A549 (cell line): Measurements from ENCODE around the gene COASY. TPM values are rescaled to one million over a fixed set of nuclear protein-coding genes. Genes with fewer than 3 reads are reported as not detected.

ENCODE experiments used
- ATAC-seq, 2 experiments: fragments of 200-7000 bp in 1 of 2; fragments of >200 bp in 1 of 2; cut with Nextera tagmentation in 1 of 2; cut with Tn5 transposase in 1 of 2; 3 replicates each; pipeline versions ENCODE4 v1.8.0 to v1.9.1; 2018 to 2020; ENCODE audit warnings: mild to moderate bottlenecking in 1 of 2, moderate library complexity in 1 of 2
- CTCF ChIA-PET: fragments of 300-600 bp; sonication (Branson Sonifier 250); formaldehyde crosslinking; extraction: SDS; loops from one replicate; lab custom pipeline; 2021; ENCODE audit warnings: antibody characterized with exemption, inconsistent platforms; lab: Yijun Ruan, JAX
- POLR2A ChIA-PET: fragments of 350-600 bp; formaldehyde crosslinking; extraction: SDS; loops from one replicate; lab custom pipeline; 2021; ENCODE audit warnings: antibody characterized with exemption, inconsistent platforms; lab: Yijun Ruan, JAX
- DNase-seq, 2 experiments: peaks; one replicate each; pipeline versions ENCODE4 v3.0.0 to v3.0.0-alpha.2; 2011 to 2016; ENCODE audit warnings: low read depth in 1 of 2, low spot score in 1 of 2
- FAIRE-seq: peaks from 2 replicates; lab custom pipeline; 2011; peaks lifted over from hg19 to GRCh38; lab: Jason Lieb, UNC
- H3K27ac ChIP-seq, 2 experiments: fragments of >200 bp; sonication (Bioruptor Twin); formaldehyde crosslinking; 3 replicates each; pipeline ENCODE4 v1.5.1; 2016 to 2017
- H3K4me1 ChIP-seq: fragments of >200 bp; sonication (Bioruptor Twin); formaldehyde crosslinking; 3 replicates; pipeline ENCODE4 v1.6.1; 2016
- H3K4me2 ChIP-seq: fragments of >200 bp; sonication (Bioruptor Twin); formaldehyde crosslinking; 3 replicates; pipeline ENCODE4 v1.6.1; 2016
- H3K4me3 ChIP-seq: fragments of >200 bp; sonication (Bioruptor Twin); formaldehyde crosslinking; 3 replicates; pipeline ENCODE4 v1.5.1; 2016
- H3K9me3 ChIP-seq: fragments of >200 bp; sonication (Bioruptor Twin); formaldehyde crosslinking; 3 replicates; pipeline ENCODE4 v1.6.1; 2016
- ATOH8 ChIP-seq: fragments of 250-450 bp; sonication (Bioruptor Pico); IDR thresholded peaks from 2 replicates; pipeline ENCODE4 v1.5.0; 2020; ENCODE audit warnings: low read depth, mild to moderate bottlenecking, moderate library complexity
- CBX2 ChIP-seq: fragments of 200-600 bp; sonication (generic); IDR thresholded peaks from 2 replicates; pipeline ENCODE4 v1.6.1; 2016; ENCODE audit warnings: low read depth, mild to moderate bottlenecking, borderline replicate concordance
- CHD4 ChIP-seq: fragments of 200-600 bp; sonication (generic); IDR thresholded peaks from 2 replicates; pipeline ENCODE4 v1.6.1; 2016; ENCODE audit warnings: antibody characterized with exemption, mild to moderate bottlenecking, borderline replicate concordance
- E2F6 ChIP-seq: IDR thresholded peaks from 2 replicates; pipeline ENCODE4 v1.6.1; 2012; ENCODE audit warnings: low read depth, borderline replicate concordance
- FOSB ChIP-seq: fragments of 250-450 bp; sonication (Bioruptor Pico); IDR thresholded peaks from 2 replicates; pipeline ENCODE4 v1.5.0; 2020; ENCODE audit warnings: mild to moderate bottlenecking, moderate library complexity
- FOSL2 ChIP-seq, 2 experiments: fragments of 450-650 bp in 1 of 2; fragments of >200 bp in 1 of 2; sonication (Bioruptor Twin) in 1 of 2; formaldehyde crosslinking; IDR thresholded peaks; 2 replicates each; pipeline versions ENCODE4 v1.5.0 to v1.6.1; 2016 to 2020; ENCODE audit warnings: mild to moderate bottlenecking in 1 of 2, moderate library complexity in 1 of 2
- HDAC2 ChIP-seq: fragments of 200-600 bp; sonication (generic); IDR thresholded peaks from 2 replicates; pipeline ENCODE4 v1.6.1; 2016
- HMGXB4 ChIP-seq: fragments of 250-450 bp; sonication (Bioruptor Pico); IDR thresholded peaks from 2 replicates; pipeline ENCODE4 v1.5.0; 2021; ENCODE audit warnings: mild to moderate bottlenecking, moderate library complexity, borderline replicate concordance
- KDM5A ChIP-seq: fragments of 200-600 bp; sonication (generic); IDR thresholded peaks from 2 replicates; pipeline ENCODE4 v1.6.1; 2016; ENCODE audit warnings: antibody characterized with exemption, mild to moderate bottlenecking
- MAFK ChIP-seq: fragments of 450-650 bp; IDR thresholded peaks from 2 replicates; pipeline ENCODE4 v1.6.1; 2014; ENCODE audit not compliant: partially characterized antibody
- MAX ChIP-seq: IDR thresholded peaks from 2 replicates; pipeline ENCODE4 v1.6.1; 2012
- MAZ ChIP-seq: fragments of 150-350 bp; IDR thresholded peaks from 2 replicates; pipeline ENCODE4 v1.6.1; 2014; ENCODE audit warnings: antibody characterized with exemption, low read depth, low read length, borderline replicate concordance
- MYC ChIP-seq: IDR thresholded peaks from 2 replicates; pipeline ENCODE4 v1.6.1; 2012; ENCODE audit warnings: mild to moderate bottlenecking, inconsistent platforms, low read length, improper control_type of control experiment, borderline replicate concordance
- NFE2L2 ChIP-seq: fragments of 150-350 bp; conservative IDR thresholded peaks from 2 replicates; pipeline ENCODE4 v1.6.1; 2014; ENCODE audit warnings: low read length
- RCOR1 ChIP-seq: fragments of 150-350 bp; IDR thresholded peaks from 2 replicates; pipeline ENCODE4 v1.6.1; 2014; ENCODE audit warnings: antibody characterized with exemption, low read length, low read depth
- RFX5 ChIP-seq: fragments of 450-650 bp; IDR thresholded peaks from 2 replicates; pipeline ENCODE4 v1.7.1; 2014; ENCODE audit warnings: antibody characterized with exemption, mild to moderate bottlenecking, moderate library complexity
- SMC3 ChIP-seq: fragments of >200 bp; sonication (Bioruptor Twin); formaldehyde crosslinking; IDR thresholded peaks from 3 replicates; pipeline ENCODE4 v1.6.1; 2018; ENCODE audit warnings: inconsistent platforms
- TFCP2L1 ChIP-seq: fragments of 250-450 bp; sonication (Bioruptor Pico); IDR thresholded peaks from 2 replicates; pipeline ENCODE4 v1.5.0; 2021; ENCODE audit warnings: mild to moderate bottlenecking
- ZC3H11A ChIP-seq: fragments of 450-650 bp; IDR thresholded peaks from 2 replicates; pipeline ENCODE4 v1.6.1; 2014; ENCODE audit warnings: antibody characterized with exemption, mild to moderate bottlenecking
- ZFP36 ChIP-seq: fragments of 450-650 bp; IDR thresholded peaks from 2 replicates; pipeline ENCODE4 v1.6.1; 2014; ENCODE audit warnings: borderline replicate concordance; ENCODE audit not compliant: partially characterized antibody
- ZNF302 ChIP-seq: fragments of 250-450 bp; sonication (Bioruptor Pico); IDR thresholded peaks from 2 replicates; pipeline ENCODE4 v1.9.0; 2021; ENCODE audit warnings: inconsistent platforms, mild to moderate bottlenecking, moderate library complexity
- WGBS: methylation state at CpG from one replicate; pipeline ENCODE4 v1.1.6; 2017; ENCODE audit errors: missing lambda C conversion rate; 5-methylcytosine and 5-hydroxymethylcytosine counted together
- polyA plus RNA-seq, 4 experiments: library from polyadenylated mRNA; depleted of rRNA in 3 of 4; stranded (reverse); fragments of >200 nt; fragmentation: RNase III in 1 of 4; extraction: RNeasy Plus Mini Kit Qiagen cat#74134 plus additional on column Dnase treatment in 1 of 4; gene quantifications; 2 replicates in 3 of 4; 3 replicates in 1 of 4; pipeline ENCODE4 v1.2.3, GENCODE V29; 2011 to 2017

COASY gene
- polyA plus RNA-seq, 2 of the 4 experiments (the other 2 are of a cell fraction) = 65.4 to 112 TPM

GRCh38 chr17:42574463-42574862 is 12.5 kb downstream of the COASY start:
- H3K4me3 ChIP-seq = no peak overlapping the region
- peaks cover 20% of the 10 kb centered on the region; the same call in 2 of the 3 replicates for H3K4me1 ChIP-seq
- H3K4me2 ChIP-seq = no peak overlapping the region
- FAIRE-seq = no peak
- no peak overlapping the region for H3K27ac ChIP-seq
- 77% methylated on average over 3 of the region's 3 CpGs for WGBS
- no peaks in the 10 kb centered on the region for H3K9me3 ChIP-seq
- ATAC-seq = no peak
- ChIA-PET CTCF (interaction anchor here (0.6 to 15.8 kb wide), 6 partner anchors 16 to 528 kb away, joined by 3 to 394 read pairs (median 3); partner anchors contain the start of genes AOC2, CCR10, PLEKHH3 and RETREG3), POLR2A (interaction anchor here (0.5 kb wide), 1 partner anchor 613 kb away, joined by 3 read pairs; no protein-coding TSS in a partner anchor)
- DNase-seq = no peak
- TF ChIP-seq FOSL2 (IDR thresholded peaks at IDR 0.05) (no peak), FOSL2 (CRISPR knock-in tag; IDR thresholded peaks at IDR 0.05) (no peak), HMGXB4 (CRISPR knock-in tag) (no peak), CBX2 (no peak), NFE2L2 (no peak), MAFK (no peak), HDAC2 (no peak), RCOR1 (no peak), SMC3 (no peak), ZNF302 (CRISPR knock-in tag) (no peak)

DNA sequence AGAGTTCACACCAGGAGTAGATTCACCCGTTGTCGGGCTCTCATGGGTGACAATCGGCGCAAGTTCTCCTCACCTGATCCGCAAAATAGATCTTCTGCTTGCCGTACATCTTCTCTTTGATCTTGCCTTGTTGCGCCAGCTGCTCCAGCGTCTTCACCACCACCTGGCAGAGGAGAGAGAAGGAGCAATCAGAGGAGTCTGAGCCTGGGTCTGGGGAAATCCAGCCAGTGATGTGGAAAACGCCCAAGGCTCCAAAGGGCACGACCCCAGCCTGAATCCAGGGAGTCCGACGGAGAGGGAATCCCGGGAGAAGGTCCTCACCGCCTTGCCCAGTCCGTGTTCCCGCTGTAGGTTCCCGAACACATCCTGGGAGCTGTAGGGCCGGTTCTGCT is 15.2 kb downstream of the COASY start:
- CTCF ChIA-PET = interaction anchor here (1.1 to 15.8 kb wide), 32 partner anchors 11 to 255 kb away, joined by 3 to 394 read pairs (median 13); partner anchors contain the start of genes BECN1, CAVIN1, CCR10 and CNTNAP1
- WGBS = 2% methylated on average over 18 of the region's 18 CpGs
- ATAC-seq (peak; percentile 44 to 58), DNase-seq (peak in 1 of 2 experiments; percentile 60), FAIRE-seq (no peak)
- POLR2A ChIA-PET = interaction anchor here (0.5 to 3.0 kb wide), 10 partner anchors 11 to 196 kb away, joined by 3 to 51 read pairs (median 11); partner anchors contain the start of genes MLX, NAGLU, PLEKHH3 and RETREG3
- Histone ChIP-seq H3K4me1 (peaks cover 20% of the 10 kb centered on the region; the same call in 2 of the 3 replicates), H3K4me3 (peak overlapping the region; percentile 73)
- TF ChIP-seq ZFP36 (no peak), FOSB (no peak), MYC (no peak), MAZ (no peak), KDM5A (no peak), ZC3H11A (no peak), MAX (no peak), CHD4 (no peak), RFX5 (no peak), TFCP2L1 (CRISPR knock-in tag) (no peak), ATOH8 (CRISPR knock-in tag) (no peak), E2F6 (no peak), FOSL2 (IDR thresholded peaks at IDR 0.05) (no peak), FOSL2 (CRISPR knock-in tag; IDR thresholded peaks at IDR 0.05) (no peak)
- TF ChIP-seq, all 56 proteins: peak for 0
- H3K9me3 ChIP-seq = no peaks in the 10 kb centered on the region
- H3K4me2 ChIP-seq = peak overlapping the region; percentile 92
- H3K27ac ChIP-seq = peak overlapping the region; percentile 87 to 94
